Head of caudate nucleus (tissue), 42 donors: ENCODE measurements around the gene CUX1.
"Not testable (repeated sequence)": the region's sequence is repeated elsewhere in the genome, so short reads cannot be mapped to it uniquely, and the experiment has no call there.

Source experiments
- DNase-seq, 42 donors: peaks; one replicate each; pipeline versions ENCODE4 v3.0.0 to v3.0.0-alpha.2; 2020 to 2021; ENCODE audit warnings: mixed read lengths in 7 of 42
- intact Hi-C: fragments of 100-400 bp; cut with DNase I; formaldehyde crosslinking; loops from one replicate; pipeline ENCODE4 v1.15.0; 2022

The CUX1 gene

GRCh38 chr7:102318482-102318971 lies 501.1 kb downstream of the CUX1 start:
- no peak for DNase-seq
- intact Hi-C loops = no loop called here

DNA sequence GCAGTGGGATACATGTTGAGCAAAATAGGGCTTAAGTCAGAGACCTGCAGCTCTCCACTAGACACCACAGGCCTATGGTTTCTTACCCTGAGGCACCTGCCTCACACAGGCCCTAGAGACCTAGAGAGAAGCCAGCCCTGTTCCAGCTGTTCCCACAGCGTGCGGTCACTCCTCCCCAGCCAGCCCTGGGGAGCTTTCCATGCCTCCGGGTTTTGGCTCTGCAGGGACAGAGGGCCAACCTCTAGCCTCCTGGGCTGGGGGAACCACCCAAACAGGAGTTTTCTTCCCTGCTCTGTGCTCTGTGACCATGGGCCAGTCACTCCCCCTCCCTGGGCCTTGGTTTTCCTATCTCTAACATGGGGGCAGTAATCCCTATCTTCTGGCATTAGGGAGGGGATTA lies 502.2 kb downstream of the CUX1 start:
- intact Hi-C loops = no loop called here
- peak in 1 of 42 donors; percentile 0 for DNase-seq

DNA sequence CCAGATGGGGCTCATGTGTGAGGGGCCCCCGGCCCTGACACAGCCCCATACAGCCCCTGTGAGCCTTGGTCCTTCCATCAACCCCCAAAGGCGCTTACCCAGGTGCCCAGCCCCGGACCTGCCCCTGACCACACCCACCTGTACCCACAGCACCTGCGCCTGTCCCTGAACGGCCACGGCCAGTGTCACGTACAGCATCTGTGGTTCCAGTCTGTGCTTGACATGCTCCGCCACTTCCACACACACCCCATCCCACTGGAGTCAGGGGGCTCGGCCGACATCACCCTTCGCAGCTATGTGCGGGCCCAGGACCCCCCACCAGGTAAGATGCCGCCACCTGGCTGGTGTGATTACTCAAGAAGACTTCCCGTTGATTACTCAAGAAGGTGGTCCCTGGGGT lies 502.8 kb downstream of the CUX1 start:
- intact Hi-C loops = no loop called here

DNA sequence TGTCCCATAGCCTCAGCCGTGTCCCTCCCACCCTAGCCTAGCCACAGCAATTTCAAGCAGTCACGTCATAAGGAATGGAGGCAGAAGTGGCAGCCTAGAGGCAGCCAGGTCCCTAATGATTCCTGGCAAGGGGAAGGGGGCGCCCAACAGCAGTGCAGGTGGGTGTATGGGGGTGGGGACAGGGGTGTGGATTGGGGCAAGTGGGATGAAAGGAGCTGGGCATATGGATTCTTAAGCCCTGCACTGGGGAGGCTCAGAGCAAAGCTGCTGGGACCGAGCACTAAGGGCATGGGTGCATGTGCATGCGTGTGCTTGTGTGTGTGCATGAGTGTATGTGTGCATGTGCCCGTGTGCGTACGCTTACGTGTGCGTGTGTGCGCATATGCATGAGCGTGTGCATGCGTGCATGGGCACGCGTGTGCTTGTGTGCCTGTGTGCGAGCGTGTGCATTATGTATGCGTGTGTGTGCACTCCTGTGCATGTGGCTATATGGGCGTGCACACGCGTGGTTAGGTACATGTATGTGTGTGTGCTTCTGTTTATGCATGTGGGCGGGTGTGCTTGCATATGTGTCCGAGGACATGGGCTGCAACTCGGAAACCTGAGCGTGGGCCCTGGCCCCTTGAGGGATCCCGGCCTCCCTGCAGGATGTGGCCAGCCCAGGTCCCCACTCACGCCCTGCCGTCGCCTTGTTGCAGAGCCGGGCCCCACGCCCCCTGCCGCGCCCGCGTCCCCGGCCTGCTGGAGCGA lies 503.4 kb downstream of the CUX1 start:
- intact Hi-C loops = no loop called here
- peak in 3 of 42 donors; percentile 12 to 22 (median 18) for DNase-seq

More for the DNA sequence above, 502.8 kb downstream of the CUX1 start:
- DNase-seq = peak in 2 of 42 donors; percentile 9 to 14

- peak in 6 of 42 donors; percentile 2 to 23 (median 10) for DNase-seq
- intact Hi-C loops = no loop called here
Observed at GRCh38 chr7:102321351-102322201, 504.1 kb downstream of the CUX1 start.

- intact Hi-C loops = no loop called here
- DNase-seq = peak in 6 of 42 donors; percentile 1 to 10 (median 5)
Observed at GRCh38 chr7:102322202-102322715, 504.8 kb downstream of the CUX1 start.

DNA sequence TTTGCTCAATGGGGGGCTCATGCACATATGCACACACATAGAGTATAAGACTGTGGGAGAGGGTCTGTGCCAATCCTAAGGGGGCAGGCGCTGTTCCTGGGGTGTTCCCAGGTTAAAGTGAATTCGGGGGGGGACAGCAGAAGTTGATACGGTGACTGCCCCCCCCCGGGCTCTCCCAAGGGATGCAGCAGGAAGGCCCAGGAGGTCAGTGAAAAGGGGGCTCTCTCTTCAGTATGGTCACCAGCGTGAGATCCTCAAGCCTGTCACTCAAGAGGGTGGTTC lies 506.4 kb downstream of the CUX1 start:
- DNase-seq = peak in 2 of 42 donors; percentile 1 to 3
- intact Hi-C loops = no loop called here

GRCh38 chr7:102325106-102325505 lies 507.7 kb downstream of the CUX1 start:
- intact Hi-C loops = not testable (repeated sequence)
- DNase-seq = peak in 3 of 42 donors; percentile 1 to 29 (median 2)

DNA sequence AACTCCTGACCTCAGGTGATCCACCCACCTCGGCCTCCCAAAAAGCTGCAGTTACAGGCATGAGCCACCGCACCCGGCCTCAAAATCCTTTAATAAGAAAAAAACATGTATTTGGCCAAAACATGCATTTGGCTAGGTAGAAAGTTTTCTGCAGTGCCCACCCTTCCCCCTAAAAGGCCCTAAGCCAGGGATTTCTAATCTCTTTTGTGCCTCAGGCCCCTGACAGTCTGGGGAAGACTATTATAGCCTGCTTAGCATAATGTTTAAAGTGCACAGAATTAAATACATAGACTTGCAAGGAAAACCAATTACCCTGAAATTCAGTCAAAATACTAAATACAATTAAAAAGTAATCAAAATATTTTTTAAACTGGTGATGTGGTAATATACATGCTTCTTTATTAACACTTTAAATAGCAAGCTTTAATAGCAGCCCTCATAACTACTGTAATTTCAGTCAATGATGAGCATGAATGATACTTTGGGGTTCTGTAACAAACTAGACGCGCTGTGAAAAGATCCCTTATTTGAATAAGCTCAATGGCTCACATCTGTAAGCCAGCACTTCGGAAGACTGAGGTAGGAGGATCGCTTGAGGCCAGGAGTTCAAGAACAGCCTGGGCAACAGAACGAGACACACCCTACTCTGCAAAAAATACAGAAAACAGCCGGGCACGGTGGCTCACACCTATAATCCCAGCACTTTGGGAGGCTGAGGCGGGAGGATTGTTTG lies 508.9 kb downstream of the CUX1 start:
- intact Hi-C loops = no loop called here

GRCh38 chr7:102327183-102327582 lies 509.8 kb downstream of the CUX1 start:
- intact Hi-C loops, DNase-seq: not testable (repeated sequence)

More for the DNA sequence above, 508.9 kb downstream of the CUX1 start:
- DNase-seq = peak in 2 of 42 donors; percentile 2 to 3

- DNase-seq, intact Hi-C loops: not testable (repeated sequence)
Observed at GRCh38 chr7:102328863-102329262, 511.4 kb downstream of the CUX1 start.

GRCh38 chr7:102329366-102329765 lies 511.9 kb downstream of the CUX1 start:
- intact Hi-C loops, DNase-seq: not testable (repeated sequence)

GRCh38 chr7:102330666-102331460 lies 513.4 kb downstream of the CUX1 start:
- intact Hi-C loops, DNase-seq: not testable (repeated sequence)
